NCI-H2029 (cell line): ENCODE data around the gene LIPA.

ENCODE experiments used
- DNase-seq: peaks from one replicate; lab custom pipeline; 2025; lab: John Stamatoyannopoulos, UW

Gene LIPA

DNA sequence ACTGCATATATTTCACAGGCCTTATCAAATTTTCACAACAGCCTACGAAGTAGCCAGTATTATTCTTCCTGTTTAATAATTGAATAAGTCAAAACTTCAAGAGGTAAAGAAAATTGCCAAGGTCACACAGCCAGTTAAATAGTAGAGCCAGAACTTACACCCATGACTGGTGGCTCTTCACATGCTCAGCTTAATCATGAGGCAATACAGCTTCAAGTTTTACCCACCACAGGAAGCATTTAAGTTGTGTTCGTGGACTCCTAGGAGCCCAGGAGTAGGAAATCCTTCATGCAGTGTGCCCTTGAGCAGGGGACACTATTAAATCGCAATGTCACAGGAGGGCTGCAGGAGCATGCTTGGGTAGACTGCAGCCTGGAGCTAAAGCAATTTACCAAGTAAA, 11.1 kb downstream of the LIPA start:
- no peak for DNase-seq

DNA sequence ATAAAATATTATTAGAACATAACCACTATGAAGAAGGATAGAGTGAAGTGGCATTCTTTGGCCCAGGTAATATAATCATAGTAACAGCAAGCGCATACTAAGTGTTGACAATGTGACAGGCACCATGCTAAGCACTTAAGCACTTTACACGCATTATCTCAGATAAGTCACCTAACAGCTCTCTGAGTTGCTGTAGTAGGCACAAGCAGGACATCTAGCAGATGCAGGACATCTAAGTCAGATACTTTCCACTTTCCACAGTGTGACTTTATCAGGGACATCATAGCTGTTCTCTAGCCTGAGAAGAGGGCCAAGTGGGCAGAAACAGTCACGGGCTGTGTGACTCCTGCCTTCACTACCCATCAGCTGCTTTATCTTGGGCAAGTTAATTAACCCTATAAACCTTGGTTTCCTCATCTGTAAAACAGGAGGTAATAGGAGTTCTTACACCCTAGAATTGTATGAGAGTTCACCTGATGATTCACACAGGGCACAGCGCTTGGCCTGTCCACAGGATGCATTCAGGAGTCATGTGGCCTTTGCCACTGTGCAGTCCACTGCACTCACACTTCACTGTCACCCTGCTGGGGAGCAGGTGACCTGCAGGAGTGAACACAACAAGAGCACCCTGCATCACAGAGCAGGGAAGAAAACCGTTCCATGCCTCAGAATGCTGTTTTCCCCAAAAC, 12.5 kb downstream of the LIPA start:
- DNase-seq: no peak

DNA sequence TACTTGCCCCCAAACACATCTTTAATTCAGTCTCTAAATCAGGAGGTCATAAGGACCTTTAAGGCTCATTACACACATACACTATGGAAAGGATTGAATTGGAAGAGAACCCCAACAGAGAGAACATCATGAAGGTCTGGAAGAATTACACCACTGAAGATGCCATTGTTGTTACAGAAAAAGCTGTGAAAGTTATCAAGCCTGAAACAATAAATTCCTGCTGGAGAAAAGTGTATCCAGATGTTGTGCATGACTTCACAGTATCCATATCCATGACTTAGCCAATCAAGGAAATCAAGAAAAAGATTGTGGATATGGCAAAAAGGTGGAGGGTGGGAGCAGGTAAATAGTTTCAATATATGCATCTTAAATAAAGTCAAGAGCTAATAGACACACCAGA, 13.7 kb downstream of the LIPA start:
- no peak for DNase-seq

- DNase-seq: no peak
Measured at GRCh38 chr10:89236226-89236797, 15.3 kb downstream of the LIPA start.

DNA sequence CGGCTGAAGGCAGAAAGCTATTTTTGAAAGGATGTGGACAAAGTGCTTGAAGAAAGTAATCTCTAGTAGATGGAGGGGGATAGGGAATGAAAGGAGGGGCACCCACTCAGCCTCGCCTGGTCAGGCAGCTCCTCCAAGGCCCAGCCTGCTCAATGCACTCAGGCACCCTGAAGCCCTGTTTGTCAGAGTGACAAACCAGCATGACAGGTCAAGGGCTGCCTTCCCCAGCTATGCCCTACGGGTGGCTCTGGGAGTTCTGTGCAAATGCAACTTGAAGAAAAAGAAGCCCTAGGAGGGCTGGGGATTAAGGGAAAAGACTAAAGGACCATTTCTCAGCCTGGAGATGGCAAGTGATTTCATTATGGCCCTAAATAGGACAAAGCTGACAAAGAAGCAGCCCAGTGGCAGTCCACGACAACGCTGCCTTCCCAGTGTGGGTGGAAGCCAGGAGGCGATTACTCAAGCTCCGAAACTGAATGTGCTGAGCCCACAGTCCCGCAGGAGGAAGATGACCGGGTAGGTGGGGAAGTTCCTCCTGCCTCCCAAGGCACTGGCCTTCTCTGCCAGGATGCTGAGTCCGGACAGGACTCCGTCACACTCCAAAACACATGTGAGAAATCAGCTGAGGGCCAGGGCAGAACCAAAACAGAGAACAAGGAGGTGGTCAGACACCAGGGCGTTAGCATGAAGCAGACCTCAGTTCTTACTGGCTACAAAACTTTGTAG, 16.3 kb downstream of the LIPA start:
- DNase-seq: no peak

- no peak for DNase-seq
Measured at GRCh38 chr10:89233033-89233432, 18.5 kb downstream of the LIPA start.

DNA sequence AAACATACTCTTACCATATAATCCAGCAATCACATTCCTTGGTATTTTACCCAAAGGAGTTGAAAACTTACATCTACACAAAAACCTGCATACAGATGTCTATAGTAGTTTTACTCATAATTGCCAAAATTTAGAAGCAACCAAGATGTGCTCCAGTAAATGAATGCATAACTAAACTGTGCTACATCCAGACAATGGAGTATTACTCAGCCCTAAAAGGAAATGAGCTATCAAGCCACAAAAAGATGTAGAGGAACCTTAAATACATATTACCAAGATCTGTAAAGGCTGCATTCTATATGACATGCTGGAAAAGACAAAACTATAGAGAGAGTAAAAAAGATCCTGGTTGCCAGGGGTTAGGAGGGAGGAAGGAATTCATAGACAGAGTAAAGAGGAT, 22.6 kb downstream of the LIPA start:
- no peak for DNase-seq

- DNase-seq: no peak
Measured at GRCh38 chr10:89228146-89228545, 23.4 kb downstream of the LIPA start.

GRCh38 chr10:89226891-89227290, 24.7 kb downstream of the LIPA start:
- DNase-seq: no peak

DNA sequence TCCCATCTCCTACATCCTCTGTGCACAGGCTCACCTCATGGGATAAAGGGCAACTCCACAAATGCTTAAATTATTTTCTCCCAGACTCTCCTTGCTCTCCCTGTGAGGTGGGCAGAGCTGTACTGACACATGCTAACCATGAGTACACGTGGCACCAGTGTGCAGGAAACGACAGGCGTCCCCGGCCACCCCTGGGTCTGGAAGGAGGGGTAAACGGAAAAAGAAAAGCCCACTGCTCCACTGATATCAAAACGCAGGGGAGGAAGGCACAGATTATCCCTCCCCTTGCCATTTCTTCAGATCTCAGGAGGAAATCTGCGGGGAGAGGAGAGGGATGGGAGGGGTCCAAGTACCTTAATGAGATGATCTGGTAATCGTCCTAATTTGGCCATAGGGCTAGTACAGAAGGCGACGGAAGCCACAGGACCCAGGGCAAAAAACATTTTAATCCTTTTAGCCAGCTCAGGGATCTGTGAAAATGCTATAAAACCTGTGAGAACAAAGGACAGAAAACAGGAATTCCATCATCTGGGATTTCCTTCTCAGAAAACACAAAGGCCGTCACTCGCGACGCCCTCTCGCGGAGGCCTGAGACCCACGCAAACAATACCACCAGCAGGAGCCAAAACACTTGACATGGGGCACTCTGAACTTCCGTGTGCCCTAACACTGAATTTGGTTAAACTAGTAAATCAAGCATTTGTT, 26.7 kb downstream of the LIPA start:
- DNase-seq: no peak

- no peak for DNase-seq
Measured at GRCh38 chr10:89221919-89222318, 29.7 kb downstream of the LIPA start.

DNA sequence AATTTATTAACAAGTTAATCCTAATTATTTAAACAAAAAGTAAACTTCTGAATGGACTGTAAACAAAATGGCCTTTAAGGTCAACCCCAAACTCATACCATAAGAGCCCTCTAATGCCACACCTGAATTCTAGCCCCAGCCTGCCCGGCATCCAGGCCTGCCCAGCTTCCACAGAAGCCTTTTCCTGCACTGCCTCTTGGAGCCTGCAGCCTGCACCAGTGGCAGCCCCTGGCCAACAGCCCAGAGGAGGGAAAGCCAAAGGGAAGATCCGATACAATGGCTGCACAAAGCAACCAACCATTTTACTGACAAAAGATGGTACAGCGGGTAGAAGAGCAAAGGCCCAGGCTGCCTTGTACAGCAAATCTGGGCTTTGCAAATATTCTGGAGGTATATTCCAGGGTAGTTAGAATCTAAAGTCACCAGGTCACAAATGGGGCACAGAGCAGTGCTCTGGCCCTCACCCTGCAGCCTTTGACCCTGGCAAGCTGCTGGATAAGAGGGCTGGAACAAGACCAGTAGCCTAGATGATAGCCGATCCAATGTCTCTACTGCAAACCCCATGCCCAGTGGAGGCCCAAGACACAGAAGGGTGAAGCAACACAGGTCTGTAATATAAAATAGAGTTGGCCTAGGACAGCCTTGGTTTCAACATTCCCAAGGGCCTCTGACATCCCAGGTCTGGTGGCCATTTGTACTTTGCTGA, 31.9 kb downstream of the LIPA start:
- DNase-seq: no peak

GRCh38 chr10:89217057-89217990, 34.3 kb downstream of the LIPA start:
- peak; percentile 29 for DNase-seq

DNA sequence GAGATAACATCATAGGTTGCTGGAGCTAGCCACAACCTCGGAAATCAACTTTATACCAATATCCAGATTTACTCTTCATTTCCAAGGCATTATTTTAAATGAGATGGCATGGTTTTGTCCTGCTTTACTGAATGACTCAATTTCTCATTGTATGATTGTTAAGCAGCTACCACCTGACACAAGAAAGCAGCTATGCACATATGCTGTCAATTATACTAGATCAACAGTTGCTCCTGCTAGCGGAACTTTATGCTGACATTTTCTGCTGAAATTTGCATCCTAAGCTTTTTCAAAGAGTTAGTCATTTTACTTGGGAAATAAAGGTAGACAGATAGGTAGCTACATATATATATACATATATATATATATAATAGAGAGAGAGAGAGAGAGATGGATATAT, 35.5 kb downstream of the LIPA start:
- DNase-seq: no peak

- DNase-seq: no peak
Measured at GRCh38 chr10:89215511-89215910, 36.1 kb downstream of the LIPA start.

DNA sequence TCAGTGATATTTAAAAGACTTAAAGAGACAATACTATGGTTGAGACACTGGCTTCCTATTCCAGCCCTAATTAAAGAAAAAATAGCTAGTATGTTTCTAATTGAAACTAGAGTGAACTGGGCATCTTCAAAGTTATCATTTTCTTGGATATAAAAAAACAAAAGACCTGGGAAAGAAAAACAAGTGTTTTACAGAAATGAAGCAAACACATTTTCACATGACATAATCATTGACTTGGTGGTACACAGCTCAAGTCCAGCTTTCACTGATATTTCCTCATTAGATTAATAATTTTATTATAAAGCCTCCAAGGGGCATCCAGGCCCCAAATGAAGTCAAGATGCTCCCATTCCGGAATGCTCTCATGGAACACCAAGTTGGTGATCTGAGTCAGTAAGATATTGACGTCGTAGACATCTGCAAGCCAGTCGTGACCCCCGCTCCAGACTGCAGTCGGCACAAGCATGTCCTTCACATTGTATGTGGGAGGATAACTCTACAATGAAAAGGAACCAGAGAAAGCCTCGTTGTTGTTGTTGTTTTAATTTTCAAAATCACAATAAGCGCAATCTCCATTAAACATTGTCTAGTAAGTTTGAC, 36.9 kb downstream of the LIPA start:
- no peak for DNase-seq

DNA sequence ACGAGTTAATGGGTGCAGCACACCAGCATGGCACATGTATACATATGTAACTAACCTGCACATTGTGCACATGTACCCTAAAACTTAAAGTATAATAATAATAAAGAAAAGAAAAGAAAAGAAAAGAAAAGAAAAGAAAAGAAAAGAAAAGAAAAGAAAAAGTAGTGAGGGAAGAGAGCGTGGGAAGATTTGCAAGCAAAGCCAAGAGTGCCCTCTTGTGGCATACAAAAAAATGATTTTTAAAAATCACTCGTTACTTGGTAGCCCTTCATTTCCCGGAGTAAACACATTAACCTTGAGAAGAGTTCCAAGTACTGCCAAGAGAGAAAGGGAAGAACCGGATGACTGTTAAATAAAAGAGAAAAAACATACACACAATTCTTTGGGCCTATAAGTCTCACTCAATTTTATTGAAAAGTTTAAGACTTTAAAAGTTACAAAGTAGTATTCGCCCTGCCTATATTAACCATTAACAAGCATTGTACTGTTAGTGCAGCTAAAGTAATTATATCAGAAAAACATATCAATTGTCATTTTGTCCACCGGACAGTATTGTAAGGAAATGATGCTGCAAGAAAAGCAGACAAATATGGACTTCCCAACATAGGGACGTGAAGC, 38.3 kb downstream of the LIPA start:
- DNase-seq: peak; percentile 11

DNA sequence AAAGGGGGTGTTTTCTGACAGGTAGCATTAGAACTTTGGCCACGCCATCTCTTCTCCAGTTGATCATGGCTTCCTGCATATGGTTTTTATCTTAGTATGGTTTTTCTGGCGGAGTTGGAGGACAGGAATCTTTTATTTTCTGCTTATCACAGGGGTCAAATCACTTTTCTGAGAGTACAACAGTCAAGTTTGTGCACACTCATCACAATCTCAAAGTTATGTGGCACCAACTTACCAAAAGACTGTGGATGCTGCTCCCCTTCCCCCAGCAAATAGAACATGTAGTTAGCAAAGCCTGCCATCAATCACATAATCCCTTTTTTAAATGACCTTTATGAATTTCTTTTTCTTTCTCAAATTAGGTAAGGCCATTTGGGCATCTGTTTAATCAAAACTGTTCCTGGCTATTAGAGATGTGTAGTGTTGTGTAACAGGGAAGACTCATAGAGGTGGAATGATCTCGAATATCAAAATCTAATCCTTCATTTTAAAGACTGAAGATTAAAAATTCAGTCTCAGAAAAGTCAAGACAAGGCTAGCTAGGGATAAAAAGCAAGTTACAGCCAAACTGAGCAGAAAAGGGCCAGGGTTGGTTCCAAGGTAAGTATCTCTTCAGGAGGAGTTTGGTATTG, 40.7 kb downstream of the LIPA start:
- DNase-seq: no peak

DNA sequence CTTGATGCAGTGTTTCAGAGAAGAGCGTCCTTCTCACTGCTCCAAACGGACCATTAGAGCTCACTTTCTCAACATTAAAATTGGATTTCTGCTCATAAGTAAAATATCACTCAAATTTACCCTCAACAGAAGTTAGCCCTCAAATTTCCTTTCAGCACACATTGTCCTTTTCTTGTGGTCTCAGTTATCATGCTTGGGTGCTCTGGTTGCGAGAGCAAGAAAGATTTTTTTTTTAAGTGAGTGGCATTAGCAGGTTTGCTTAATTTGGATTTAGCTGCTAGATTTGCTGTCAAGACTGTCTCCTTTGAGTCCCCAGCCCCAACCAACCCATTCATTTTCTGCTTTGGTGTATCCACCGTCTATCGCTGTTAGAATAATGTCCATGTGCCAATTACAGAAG, 41.9 kb downstream of the LIPA start:
- DNase-seq: no peak
